ENCODE measurements around the gene PSTPIP1. TPM values are rescaled to one million over a fixed set of nuclear protein-coding genes. Genes with fewer than 3 reads are reported as not detected.
A peak's percentile ranks its signal among the peaks of the same experiment; 100 is the strongest.

The PSTPIP1 gene
- total and polyA plus RNA-seq, 2 donors from 2014 or later: 2.2 to 22.1 TPM

GRCh38 chr15:76988867-76989780, 5.8 kb upstream of the PSTPIP1 start:
- Histone ChIP-seq H3K9ac (ENCODE audit: low read length in 3 of 3) (no peak overlapping the region), H3K4me3 (ENCODE audit: low read length in 3 of 3) (no peak overlapping the region), H3K27ac (ENCODE audit: low read depth in 2 of 2, low read length in 2 of 2) (peak overlapping the region in 1 of 2 donors; percentile 9), H3K36me3 (ENCODE audit: control insufficient read depth in 2 of 3, insufficient read depth in 3 of 3, low read length in 3 of 3) (no peaks in the 10 kb centered on the region), H3K27me3 (ENCODE audit: control insufficient read depth, insufficient read depth, low read length) (no peaks in the 10 kb centered on the region), H3K4me1 (ENCODE audit: control insufficient read depth in 2 of 3, insufficient read depth in 2 of 3, low read depth in 1 of 3, low read length in 3 of 3) (peaks cover 0 to 3% (median 0%) of the 10 kb centered on the region in 3 donors), H3K9me3 (ENCODE audit: control insufficient read depth in 2 of 3, insufficient read depth in 1 of 3, low read length in 3 of 3) (no peaks in the 10 kb centered on the region)
- no peak for FAIRE-seq
- no peak for TF ChIP-seq CTCF (IDR thresholded peaks at IDR 0.05; ENCODE audit: borderline replicate concordance, extremely low read depth, insufficient read depth)
- DNase-seq: peak in 1 of 5 donors; percentile 22
- intact Hi-C loops (cut with DNase I): no loop called here

- H3K27me3 ChIP-seq (ENCODE audit: control insufficient read depth, insufficient read depth, low read length): no peaks in the 10 kb centered on the region
- no peaks in the 10 kb centered on the region for H3K9me3 ChIP-seq (ENCODE audit: control insufficient read depth in 2 of 3, insufficient read depth in 1 of 3, low read length in 3 of 3)
- TF ChIP-seq CTCF (IDR thresholded peaks at IDR 0.05; ENCODE audit: borderline replicate concordance, extremely low read depth, insufficient read depth): no peak
- peak in 1 of 5 donors; percentile 68 for DNase-seq
- FAIRE-seq: no peak
- no peak overlapping the region for H3K9ac ChIP-seq (ENCODE audit: low read length in 3 of 3)
- intact Hi-C loops (cut with DNase I): no loop called here
- no peak overlapping the region for H3K4me3 ChIP-seq (ENCODE audit: low read length in 3 of 3)
- no peak overlapping the region for H3K27ac ChIP-seq (ENCODE audit: low read depth in 2 of 2, low read length in 2 of 2)
- H3K36me3 ChIP-seq (ENCODE audit: control insufficient read depth in 2 of 3, insufficient read depth in 3 of 3, low read length in 3 of 3): no peaks in the 10 kb centered on the region
- H3K4me1 ChIP-seq (ENCODE audit: control insufficient read depth in 2 of 3, insufficient read depth in 2 of 3, low read depth in 1 of 3, low read length in 3 of 3): peaks cover 0 to 3% (median 0%) of the 10 kb centered on the region in 3 donors
These were observed 3.9 kb upstream of the PSTPIP1 start for GRCh38 chr15:76991048-76991447.

GRCh38 chr15:76991741-76992645, 2.9 kb upstream of the PSTPIP1 start:
- DNase-seq (no peak), FAIRE-seq (no peak)
- no peaks in the 10 kb centered on the region for H3K9me3 ChIP-seq (ENCODE audit: control insufficient read depth in 2 of 3, insufficient read depth in 1 of 3, low read length in 3 of 3)
- no peak overlapping the region for H3K4me3 ChIP-seq (ENCODE audit: low read length in 3 of 3)
- no peaks in the 10 kb centered on the region for H3K27me3 ChIP-seq (ENCODE audit: control insufficient read depth, insufficient read depth, low read length)
- intact Hi-C loops (cut with DNase I): no loop called here
- H3K36me3 ChIP-seq (ENCODE audit: control insufficient read depth in 2 of 3, insufficient read depth in 3 of 3, low read length in 3 of 3): no peaks in the 10 kb centered on the region
- no peak overlapping the region for H3K27ac ChIP-seq (ENCODE audit: low read depth in 2 of 2, low read length in 2 of 2)
- H3K4me1 ChIP-seq (ENCODE audit: control insufficient read depth in 2 of 3, insufficient read depth in 2 of 3, low read depth in 1 of 3, low read length in 3 of 3): peaks cover 0 to 3% (median 0%) of the 10 kb centered on the region in 3 donors
- H3K9ac ChIP-seq (ENCODE audit: low read length in 3 of 3): no peak overlapping the region
- no peak for TF ChIP-seq CTCF (IDR thresholded peaks at IDR 0.05; ENCODE audit: borderline replicate concordance, extremely low read depth, insufficient read depth)
